Measurements from ENCODE around the gene APOL2. TPM values are rescaled to one million over a fixed set of nuclear protein-coding genes. Genes with fewer than 3 reads are reported as not detected.
"Not testable (repeated sequence)": the region's sequence is repeated elsewhere in the genome, so short reads cannot be mapped to it uniquely, and the experiment has no call there.

The APOL2 gene
- total RNA-seq, 4 donors from 2014 or later: 14.6 to 44.5 (median 23.5) TPM

DNA sequence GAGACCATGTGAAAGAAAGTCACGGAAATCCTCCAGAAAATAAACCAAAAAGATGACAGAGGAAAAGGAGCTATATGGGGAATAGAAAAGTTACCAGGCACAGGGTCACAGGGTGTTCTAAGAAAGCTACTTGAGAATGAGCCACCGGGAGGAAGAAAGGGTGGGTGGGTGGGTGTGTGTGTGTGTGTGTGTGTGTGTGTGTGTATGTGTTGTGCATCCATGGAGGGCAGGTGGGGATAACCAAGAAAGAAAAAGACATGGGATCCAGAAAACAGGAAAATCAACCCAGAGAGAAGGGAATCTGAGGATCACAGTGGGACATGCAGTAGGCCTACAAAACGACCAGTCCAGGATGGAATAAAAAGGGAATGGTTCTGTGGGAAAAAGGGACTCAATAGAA lies 3.7 kb downstream of the APOL2 start:
- TF ChIP-seq, protein P1, sequence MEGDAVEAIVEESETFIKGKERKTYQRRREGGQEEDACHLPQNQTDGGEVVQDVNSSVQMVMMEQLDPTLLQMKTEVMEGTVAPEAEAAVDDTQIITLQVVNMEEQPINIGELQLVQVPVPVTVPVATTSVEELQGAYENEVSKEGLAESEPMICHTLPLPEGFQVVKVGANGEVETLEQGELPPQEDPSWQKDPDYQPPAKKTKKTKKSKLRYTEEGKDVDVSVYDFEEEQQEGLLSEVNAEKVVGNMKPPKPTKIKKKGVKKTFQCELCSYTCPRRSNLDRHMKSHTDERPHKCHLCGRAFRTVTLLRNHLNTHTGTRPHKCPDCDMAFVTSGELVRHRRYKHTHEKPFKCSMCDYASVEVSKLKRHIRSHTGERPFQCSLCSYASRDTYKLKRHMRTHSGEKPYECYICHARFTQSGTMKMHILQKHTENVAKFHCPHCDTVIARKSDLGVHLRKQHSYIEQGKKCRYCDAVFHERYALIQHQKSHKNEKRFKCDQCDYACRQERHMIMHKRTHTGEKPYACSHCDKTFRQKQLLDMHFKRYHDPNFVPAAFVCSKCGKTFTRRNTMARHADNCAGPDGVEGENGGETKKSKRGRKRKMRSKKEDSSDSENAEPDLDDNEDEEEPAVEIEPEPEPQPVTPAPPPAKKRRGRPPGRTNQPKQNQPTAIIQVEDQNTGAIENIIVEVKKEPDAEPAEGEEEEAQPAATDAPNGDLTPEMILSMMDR (IDR thresholded peaks at IDR 0.05): no peak
- no peak for TF ChIP-seq POLR2A (IDR thresholded peaks at IDR 0.05)
- Histone ChIP-seq H3K9me3 (no peaks in the 10 kb centered on the region), H3K4me3 (peak overlapping the region in 1 of 4 donors; percentile 79), H3K36me3 (peaks cover 10 to 59% (median 10%) of the 10 kb centered on the region in 3 donors), H3K27me3 (no peaks in the 10 kb centered on the region), H3K27ac (no peak overlapping the region), H3K4me1 (peaks cover 27 to 54% (median 37%) of the 10 kb centered on the region in 3 donors)
- DNase-seq: no peak
- intact Hi-C loops (cut with DNase I): no loop called here
- 74 to 81% methylated on average over 3 of the region's 3 CpGs for WGBS, 2 donors

DNA sequence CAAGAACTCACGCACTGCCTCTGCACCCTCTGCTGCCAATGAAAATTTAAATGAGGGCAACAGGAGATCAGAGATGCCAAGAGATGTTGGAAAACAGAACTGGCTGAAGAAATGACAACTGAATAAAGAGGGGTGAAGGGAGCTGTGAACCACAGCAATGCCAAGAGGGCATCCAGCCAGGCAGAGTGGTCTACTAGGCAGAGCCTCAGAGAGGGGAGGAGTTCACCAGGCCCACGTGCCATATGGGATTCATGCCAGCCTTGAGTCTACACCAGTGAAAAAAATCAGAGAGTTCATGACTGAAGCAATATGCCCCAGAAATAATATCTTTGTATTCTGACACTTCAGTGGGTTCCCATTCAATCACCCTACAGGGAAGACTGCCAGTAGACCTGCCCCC lies 4.4 kb downstream of the APOL2 start:
- intact Hi-C loops (cut with DNase I): no loop called here
- Histone ChIP-seq H3K9me3 (no peaks in the 10 kb centered on the region), H3K27ac (no peak overlapping the region), H3K4me1 (peaks cover 27 to 52% (median 36%) of the 10 kb centered on the region in 3 donors), H3K27me3 (no peaks in the 10 kb centered on the region), H3K4me3 (no peak overlapping the region), H3K36me3 (peaks cover 10 to 66% (median 12%) of the 10 kb centered on the region in 3 donors)
- WGBS, 2 donors: 57 to 63% methylated on average over 2 of the region's 2 CpGs
- TF ChIP-seq, protein P1 (IDR thresholded peaks at IDR 0.05): no peak
- no peak for TF ChIP-seq POLR2A (IDR thresholded peaks at IDR 0.05)
- no peak for DNase-seq

DNA sequence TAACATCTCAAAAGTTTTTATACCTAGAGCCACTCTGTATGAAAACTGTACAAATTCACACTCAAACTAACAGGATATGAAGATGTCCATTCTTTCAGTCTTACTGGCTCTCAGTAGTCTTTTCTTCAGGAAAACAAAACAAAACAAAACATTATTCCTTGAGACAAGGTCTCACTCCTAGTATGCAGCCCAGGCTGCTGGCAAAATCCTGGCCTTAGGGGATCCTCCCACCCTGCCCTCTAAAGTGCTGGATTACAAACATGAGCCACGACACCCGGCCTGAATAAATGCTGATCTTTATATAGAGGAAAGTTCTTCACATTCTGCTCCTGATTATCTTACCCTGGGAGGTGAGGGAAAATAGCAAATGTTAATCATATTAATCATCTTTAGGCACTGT lies 5.1 kb downstream of the APOL2 start:
- no peak overlapping the region for H3K27ac ChIP-seq
- H3K36me3 ChIP-seq: peaks cover 10 to 73% (median 12%) of the 10 kb centered on the region in 3 donors
- TF ChIP-seq, protein P1 (IDR thresholded peaks at IDR 0.05): no peak
- TF ChIP-seq POLR2A (IDR thresholded peaks at IDR 0.05): no peak
- WGBS, 2 donors: 70 to 83% methylated on average over 2 of the region's 2 CpGs
- no peak for DNase-seq
- intact Hi-C loops (cut with DNase I): no loop called here
- no peaks in the 10 kb centered on the region for H3K9me3 ChIP-seq
- H3K4me1 ChIP-seq: peaks cover 27 to 47% (median 33%) of the 10 kb centered on the region in 3 donors
- no peak overlapping the region for H3K4me3 ChIP-seq
- H3K27me3 ChIP-seq: no peaks in the 10 kb centered on the region

DNA sequence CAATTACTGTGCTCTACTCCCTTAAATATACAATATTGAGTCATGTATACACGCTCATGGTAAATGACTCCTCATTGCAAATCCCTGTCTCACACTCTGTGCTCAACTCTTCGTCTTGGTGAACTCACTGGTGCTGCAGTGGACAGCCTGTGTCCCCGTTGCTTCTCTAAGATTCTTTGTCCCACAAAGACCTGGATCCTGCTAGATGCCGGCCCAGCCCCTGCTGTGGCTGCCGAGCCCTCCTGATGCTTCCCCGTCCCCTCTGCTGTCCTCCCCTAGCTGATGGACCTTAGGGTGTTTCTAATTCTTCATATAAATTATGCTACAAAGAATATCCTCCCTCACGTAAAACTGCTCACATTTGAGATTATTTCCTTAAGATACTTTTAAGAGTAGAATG lies 5.5 kb downstream of the APOL2 start:
- DNase-seq: no peak
- Histone ChIP-seq H3K27ac (no peak overlapping the region), H3K4me1 (peaks cover 27 to 43% (median 33%) of the 10 kb centered on the region in 3 donors), H3K27me3 (no peaks in the 10 kb centered on the region), H3K36me3 (peaks cover 10 to 77% (median 12%) of the 10 kb centered on the region in 3 donors), H3K4me3 (no peak overlapping the region), H3K9me3 (no peaks in the 10 kb centered on the region)
- TF ChIP-seq POLR2A (IDR thresholded peaks at IDR 0.05): no peak
- TF ChIP-seq, protein P1 (IDR thresholded peaks at IDR 0.05): no peak
- 84 to 93% methylated on average over 7 of the region's 7 CpGs for WGBS, 2 donors
- intact Hi-C loops (cut with DNase I): no loop called here

DNA sequence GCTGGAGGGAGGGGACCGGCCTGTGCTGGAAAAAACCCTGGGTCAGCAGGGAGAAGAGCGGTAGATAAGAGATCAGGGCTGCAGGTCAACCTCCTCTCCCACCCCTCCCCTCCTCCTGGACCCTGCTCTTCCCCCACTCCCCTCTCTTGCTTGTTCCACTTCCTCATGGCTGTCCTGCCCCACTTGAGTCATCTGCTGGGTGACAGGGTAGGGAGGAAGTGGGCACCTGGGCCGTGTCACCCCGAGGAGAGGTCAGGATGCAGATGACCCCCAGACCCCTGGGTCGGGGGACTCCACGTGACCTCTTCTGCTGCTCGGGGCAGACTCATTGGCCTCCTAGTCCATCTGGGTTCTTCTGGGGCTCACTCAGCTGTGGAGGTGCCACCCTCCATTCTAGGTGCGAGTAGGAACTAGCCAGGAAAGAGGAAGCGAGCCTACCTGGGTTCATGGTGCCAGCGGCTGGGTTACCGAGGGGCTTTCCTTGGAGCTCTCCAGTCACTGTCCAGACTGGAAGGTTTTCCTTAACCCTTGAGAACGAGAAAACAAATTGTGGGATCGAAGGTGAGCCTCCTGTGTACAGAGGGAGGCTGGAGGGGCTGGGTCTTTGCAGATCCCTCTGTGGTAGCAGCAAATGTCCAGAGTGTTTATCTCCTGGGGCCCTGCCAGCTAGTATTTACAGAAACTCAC lies 6.5 kb downstream of the APOL2 start:
- DNase-seq: no peak
- WGBS, 2 donors: 78 to 85% methylated on average over 5 to 6 of the region's 13 CpGs
- no peak overlapping the region for H3K4me3 ChIP-seq
- intact Hi-C loops (cut with DNase I): no loop called here
- TF ChIP-seq, protein P1 (IDR thresholded peaks at IDR 0.05): no peak
- TF ChIP-seq POLR2A (IDR thresholded peaks at IDR 0.05): no peak
- H3K36me3 ChIP-seq: peaks cover 12 to 86% (median 12%) of the 10 kb centered on the region in 3 donors
- no peaks in the 10 kb centered on the region for H3K9me3 ChIP-seq
- no peaks in the 10 kb centered on the region for H3K27me3 ChIP-seq
- peaks cover 17 to 34% (median 28%) of the 10 kb centered on the region in 3 donors for H3K4me1 ChIP-seq
- H3K27ac ChIP-seq: no peak overlapping the region

DNA sequence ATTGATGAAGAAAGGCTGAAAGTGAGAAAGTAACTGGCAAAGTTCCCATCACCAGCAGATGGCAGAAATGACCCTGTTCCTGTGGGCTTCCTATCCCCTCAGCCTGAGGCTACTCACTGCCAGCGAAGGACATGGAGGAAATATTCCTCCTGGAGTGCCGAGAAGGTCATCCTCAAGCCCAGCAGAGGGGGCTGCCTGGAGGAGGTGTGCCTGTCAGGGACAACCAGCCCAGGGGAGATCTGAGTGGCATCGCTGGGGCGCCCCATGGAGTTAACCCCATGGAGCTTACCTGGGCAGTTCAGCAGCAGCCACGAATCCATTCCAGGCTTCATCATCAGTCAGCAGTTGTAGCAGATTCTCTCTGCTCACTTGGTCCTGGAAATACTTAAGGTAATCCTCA lies 8.3 kb downstream of the APOL2 start:
- H3K9me3 ChIP-seq, DNase-seq: not testable (repeated sequence)

DNA sequence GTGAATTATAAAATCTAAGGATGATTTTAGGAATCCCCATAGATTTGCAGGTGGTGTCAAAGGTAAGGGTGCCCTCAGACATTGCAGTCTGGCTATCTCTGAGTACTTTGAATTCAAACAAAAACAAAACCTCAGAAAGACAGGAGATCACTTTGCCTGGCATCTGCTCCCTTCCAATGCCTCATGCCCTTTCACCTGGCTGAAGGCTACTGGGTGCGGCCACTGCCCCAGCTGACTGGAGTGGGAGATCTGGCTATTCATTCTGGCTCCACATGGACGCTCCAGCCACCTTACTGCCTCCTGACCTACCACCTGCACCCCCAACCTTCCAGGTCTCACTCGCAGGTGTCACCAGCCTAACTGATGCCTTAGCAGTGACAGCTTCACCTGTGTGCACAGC lies 9.7 kb downstream of the APOL2 start:
- peaks cover 12 to 86% (median 19%) of the 10 kb centered on the region in 3 donors for H3K36me3 ChIP-seq
- H3K27ac ChIP-seq, H3K27me3 ChIP-seq, DNase-seq, H3K4me3 ChIP-seq, H3K4me1 ChIP-seq, H3K9me3 ChIP-seq: not testable (repeated sequence)
- intact Hi-C loops (cut with DNase I): loop anchor here (10.0 kb wide), 1 partner anchor 75 kb away; no protein-coding TSS in a partner anchor
- WGBS, 2 donors: 83 to 91% methylated on average over 3 of the region's 3 CpGs

More for the DNA sequence above, 8.3 kb downstream of the APOL2 start:
- H3K27ac ChIP-seq; intact Hi-C loops (cut with DNase I); H3K4me3 ChIP-seq; H3K27me3 ChIP-seq: not testable (repeated sequence)
- peaks cover 3 to 16% (median 10%) of the 10 kb centered on the region in 3 donors for H3K4me1 ChIP-seq
- H3K36me3 ChIP-seq: peaks cover 12 to 90% (median 19%) of the 10 kb centered on the region in 3 donors
- WGBS, 2 donors: 94% methylated on average over 3 of the region's 5 CpGs; no CpG with 5 or more reads in 1 of the 2 donors

Data from esophagus squamous epithelium (tissue), 5 donors.